WTC11 (cell line): ENCODE data around the gene DCAF10. TPM values are rescaled to one million over a fixed set of nuclear protein-coding genes. Genes with fewer than 3 reads are reported as not detected.
A peak's percentile ranks its signal among the peaks of the same experiment; 100 is the strongest.

Experiments
- ATAC-seq: fragments of 200-7000 bp; cut with Tn5 transposase; 2 replicates; pipeline ENCODE4 v1.10.0; 2021; ENCODE audit warnings: mild to moderate bottlenecking, moderate library complexity
- CTCF ChIA-PET: fragments of 300-600 bp; sonication (Branson Sonifier 250); formaldehyde crosslinking; loops from one replicate; lab custom pipeline; 2021; ENCODE audit warnings: antibody characterized with exemption; lab: Charles Lee
- POLR2A ChIA-PET: fragments of 350-600 bp; sonication (Branson Sonifier 250); formaldehyde crosslinking; loops from one replicate; lab custom pipeline; 2021; ENCODE audit warnings: antibody characterized with exemption; lab: Charles Lee
- DNase-seq: peaks from one replicate; pipeline ENCODE4 v3.0.0; 2021; ENCODE audit warnings: low spot score
- H3K27ac Mint-ChIP-seq: 2 replicates; pipeline ENCODE4 v1.8.0; 2021; ENCODE audit warnings: mixed read lengths
- H3K27me3 Mint-ChIP-seq: 2 replicates; pipeline ENCODE4 v1.8.0; 2021; ENCODE audit warnings: low read depth, mild to moderate bottlenecking, moderate library complexity, mixed read lengths
- H3K36me3 Mint-ChIP-seq: 2 replicates; pipeline ENCODE4 v1.8.0; 2021; ENCODE audit warnings: mixed read lengths
- H3K4me1 Mint-ChIP-seq: 2 replicates; pipeline ENCODE4 v1.8.0; 2022; ENCODE audit warnings: mixed read lengths
- H3K4me3 Mint-ChIP-seq: 2 replicates; pipeline ENCODE4 v1.8.0; 2021; ENCODE audit warnings: mild to moderate bottlenecking, moderate library complexity, mixed read lengths
- H3K9me3 Mint-ChIP-seq: 2 replicates; pipeline ENCODE4 v1.8.0; 2021; ENCODE audit warnings: mixed read lengths
- ATF6 ChIP-seq: sonication (generic); formaldehyde crosslinking; IDR thresholded peaks from 2 replicates; pipeline ENCODE4 v1.8.1; 2023; ENCODE audit warnings: mild to moderate bottlenecking, missing genetic modification reagents
- ERG ChIP-seq: fragments of 250-450 bp; sonication (Bioruptor Pico); IDR thresholded peaks from 2 replicates; pipeline ENCODE4 v1.8.0; 2021; ENCODE audit warnings: mild to moderate bottlenecking
- GABPB1 ChIP-seq: sonication (generic); formaldehyde crosslinking; IDR thresholded peaks from 2 replicates; pipeline ENCODE4 v1.8.1; 2023; ENCODE audit warnings: mild to moderate bottlenecking, missing genetic modification reagents
- MXD4 ChIP-seq: fragments of 250-450 bp; sonication (Bioruptor Pico); IDR thresholded peaks from 2 replicates; pipeline ENCODE4 v1.8.0; 2021; ENCODE audit warnings: mild to moderate bottlenecking, moderate library complexity, borderline replicate concordance
- NFYB ChIP-seq: sonication (generic); formaldehyde crosslinking; conservative IDR thresholded peaks from 2 replicates; pipeline ENCODE4 v1.8.0; 2022; ENCODE audit warnings: low read depth, missing genetic modification reagents
- SP1 ChIP-seq: sonication (generic); formaldehyde crosslinking; conservative IDR thresholded peaks from 2 replicates; pipeline ENCODE4 v1.8.1; 2022; ENCODE audit warnings: missing genetic modification reagents
- TCF7 ChIP-seq: sonication (generic); formaldehyde crosslinking; IDR thresholded peaks from 2 replicates; pipeline ENCODE4 v1.8.0; 2022; ENCODE audit warnings: mild to moderate bottlenecking, low read depth, missing genetic modification reagents, moderate library complexity
- USF2 ChIP-seq: sonication (generic); formaldehyde crosslinking; IDR thresholded peaks from 2 replicates; pipeline ENCODE4 v1.8.1; 2023; ENCODE audit warnings: mild to moderate bottlenecking, missing genetic modification reagents, moderate library complexity
- ZBTB43 ChIP-seq: sonication (generic); formaldehyde crosslinking; IDR thresholded peaks from 2 replicates; pipeline ENCODE4 v1.8.1; 2023; ENCODE audit warnings: mild to moderate bottlenecking, missing genetic modification reagents
- ZNF138 ChIP-seq: sonication (generic); formaldehyde crosslinking; conservative IDR thresholded peaks from 2 replicates; pipeline ENCODE4 v1.8.1; 2022; ENCODE audit warnings: mild to moderate bottlenecking, moderate library complexity, missing genetic modification reagents
- ZNF232 ChIP-seq: sonication (generic); formaldehyde crosslinking; IDR thresholded peaks from 2 replicates; pipeline ENCODE4 v1.8.0; 2022; ENCODE audit warnings: mild to moderate bottlenecking, missing genetic modification reagents
- total RNA-seq: library from RNA; stranded (reverse); gene quantifications from 3 replicates; pipeline ENCODE4 v1.2.3, GENCODE V29; 2021

DCAF10 gene
- total RNA-seq, 1 experiment from 2014 or later = 11.7 TPM

- Mint-ChIP-seq H3K9me3 (peaks cover 8% of the 10 kb centered on the region), H3K27me3 (peaks cover 2% of the 10 kb centered on the region), H3K36me3 (peaks cover 6% of the 10 kb centered on the region; the same call in 1 of the 2 replicates), H3K4me3 (peak overlapping the region; percentile 95), H3K27ac (no peak overlapping the region), H3K4me1 (peaks cover 12% of the 10 kb centered on the region)
- ATAC-seq (no peak), DNase-seq (no peak)
- ChIA-PET POLR2A (interaction anchor here (0.7 kb wide), 1 partner anchor 74 kb away, joined by 3 read pairs; no protein-coding TSS in a partner anchor), CTCF (interaction anchor here (1.2 kb wide), 1 partner anchor 84 kb away, joined by 3 read pairs; no protein-coding TSS in a partner anchor)
- no peak for TF ChIP-seq ZNF138 (CRISPR knock-in tag)
- TF ChIP-seq USF2 (CRISPR knock-in tag) = no peak
- TF ChIP-seq NFYB = peak; percentile 66
- TF ChIP-seq TCF7 = no peak
Observed at GRCh38 chr9:37752642-37753488, 47.7 kb upstream of the DCAF10 start.

- Mint-ChIP-seq H3K36me3 (peaks cover 6% of the 10 kb centered on the region; the same call in 1 of the 2 replicates), H3K4me3 (peak within 1 kb of the TSS; percentile 95), H3K27ac (peak within 1 kb of the TSS; percentile 35; the same call in 1 of the 2 replicates), H3K4me1 (peaks cover 12% of the 10 kb centered on the region), H3K27me3 (peaks cover 2% of the 10 kb centered on the region), H3K9me3 (peaks cover 8% of the 10 kb centered on the region)
- ChIA-PET POLR2A (no interaction called here), CTCF (interaction anchor here (1.2 kb wide), 1 partner anchor 85 kb away, joined by 3 read pairs; no protein-coding TSS in a partner anchor)
- peak; percentile 75 for DNase-seq
- ATAC-seq = peak; percentile 96
- TF ChIP-seq SP1 = peak; percentile 32; the same call in 1 of the 2 replicates
- no peak for TF ChIP-seq ERG (CRISPR knock-in tag)
- TF ChIP-seq ZBTB43 (CRISPR knock-in tag) = no peak
- peak; percentile 24; the same call in 1 of the 2 replicates for TF ChIP-seq GABPB1 (CRISPR knock-in tag)
Observed at GRCh38 chr9:37753489-37754190, 47.0 kb upstream of the DCAF10 start, which contains the start of gene TRMT10B. Gene TRMT10B (plus strand): TSS chr9:37753805. CDS start chr9:37761932, 8,127 bp downstream.

GRCh38 chr9:37758747-37759146, 41.9 kb upstream of the DCAF10 start:
- Mint-ChIP-seq H3K4me3 (no peak overlapping the region), H3K27ac (no peak overlapping the region), H3K27me3 (no peaks in the 10 kb centered on the region), H3K4me1 (peaks cover 10% of the 10 kb centered on the region)
- CTCF ChIA-PET = no interaction called here
- POLR2A ChIA-PET = no interaction called here
- peak; percentile 55; the same call in 1 of the 2 replicates for ATAC-seq
- TF ChIP-seq TCF7 (no peak), USF2 (CRISPR knock-in tag) (no peak), ATF6 (CRISPR knock-in tag) (no peak), ZNF232 (CRISPR knock-in tag) (no peak), MXD4 (CRISPR knock-in tag) (no peak)
- TF ChIP-seq, all 79 proteins: peak for 0
- no peak for DNase-seq
- peaks cover 6% of the 10 kb centered on the region for H3K36me3 Mint-ChIP-seq
- H3K9me3 Mint-ChIP-seq = no peaks in the 10 kb centered on the region
